Activated T-helper 1 cell treated with anti-CD3 and anti-CD28 coated beads, Interleukin-12 subunit alpha, Interleukin-12 subunit beta, Interleukin-2, Interleukin-4 antibody, amounts not matched to agents 30 ng/mL and 10 ng/mL and 1 ng/mL, durations not matched to agents 14 hours and 24 hours and 36 hours (primary cell): ENCODE data around the gene ZNF683. TPM values are rescaled to one million over a fixed set of nuclear protein-coding genes. Genes with fewer than 3 reads are reported as not detected.

ENCODE experiments used
- DNase-seq: peaks from one replicate; pipeline ENCODE4 v3.0.0; 2021; ENCODE audit warnings: low spot score
- H3K27ac Mint-ChIP-seq: one replicate; pipeline ENCODE4 v1.8.0; 2021; ENCODE audit warnings: mild to moderate bottlenecking, mixed read lengths
- H3K27me3 Mint-ChIP-seq: one replicate; pipeline ENCODE4 v1.8.0; 2022; ENCODE audit warnings: mild to moderate bottlenecking, moderate library complexity, mixed read lengths; ENCODE audit not compliant: insufficient read depth
- H3K36me3 Mint-ChIP-seq: one replicate; pipeline ENCODE4 v1.8.0; 2021; ENCODE audit warnings: low read depth, mixed read lengths
- H3K4me1 Mint-ChIP-seq: one replicate; pipeline ENCODE4 v1.8.0; 2021; ENCODE audit warnings: low read depth, mixed read lengths
- H3K4me3 Mint-ChIP-seq: one replicate; pipeline ENCODE4 v1.8.0; 2021; ENCODE audit warnings: mild to moderate bottlenecking, moderate library complexity, mixed read lengths
- H3K9me3 Mint-ChIP-seq: one replicate; pipeline ENCODE4 v1.8.0; 2021; ENCODE audit warnings: mixed read lengths
- intact Hi-C: fragments of 100-400 bp; cut with micrococcal nuclease; formaldehyde crosslinking; loops from one replicate; pipeline ENCODE4 v1.15.1; 2024
- total RNA-seq: library from RNA; stranded (reverse); gene quantifications from 2 replicates; pipeline ENCODE4 v1.2.3, GENCODE V29; 2022

The ZNF683 gene
- total RNA-seq, 1 donor from 2014 or later: not detected

DNA sequence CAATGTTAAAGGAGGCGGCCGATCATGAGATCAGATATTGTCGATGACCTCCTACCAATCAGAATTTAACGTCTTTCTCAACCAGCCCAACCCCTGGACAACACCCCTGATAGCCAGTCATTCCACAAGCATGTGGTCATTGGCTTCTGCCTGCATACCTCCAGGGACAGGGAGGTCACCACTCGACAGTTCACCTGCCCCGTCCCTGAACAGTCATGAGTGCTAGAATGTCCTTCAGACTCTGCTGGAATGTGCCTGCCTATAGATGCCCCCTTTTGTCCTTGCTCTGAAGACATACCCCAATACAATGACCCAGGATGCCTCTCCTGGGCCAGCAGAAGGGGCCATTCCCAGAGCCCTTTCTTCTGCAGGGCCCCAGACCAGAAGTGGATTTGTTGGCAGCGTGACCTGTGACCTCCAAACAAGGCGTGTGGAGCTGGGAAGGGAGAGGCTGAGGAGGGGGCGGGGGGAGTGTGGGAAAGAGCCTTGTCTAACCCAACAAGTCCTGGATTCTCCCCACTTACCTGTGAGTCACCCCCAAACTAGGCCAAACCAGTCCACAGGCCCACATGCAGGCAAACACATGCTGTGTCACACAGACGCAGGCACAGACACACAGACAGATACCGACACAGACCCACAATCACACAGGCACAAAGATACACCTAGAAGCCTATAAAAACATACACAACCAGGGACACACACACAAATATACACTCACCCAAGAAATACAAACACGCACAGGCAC, 20.8 kb downstream of the ZNF683 start:
- H3K4me3 Mint-ChIP-seq: no peak overlapping the region
- intact Hi-C loops: no loop called here

DNA sequence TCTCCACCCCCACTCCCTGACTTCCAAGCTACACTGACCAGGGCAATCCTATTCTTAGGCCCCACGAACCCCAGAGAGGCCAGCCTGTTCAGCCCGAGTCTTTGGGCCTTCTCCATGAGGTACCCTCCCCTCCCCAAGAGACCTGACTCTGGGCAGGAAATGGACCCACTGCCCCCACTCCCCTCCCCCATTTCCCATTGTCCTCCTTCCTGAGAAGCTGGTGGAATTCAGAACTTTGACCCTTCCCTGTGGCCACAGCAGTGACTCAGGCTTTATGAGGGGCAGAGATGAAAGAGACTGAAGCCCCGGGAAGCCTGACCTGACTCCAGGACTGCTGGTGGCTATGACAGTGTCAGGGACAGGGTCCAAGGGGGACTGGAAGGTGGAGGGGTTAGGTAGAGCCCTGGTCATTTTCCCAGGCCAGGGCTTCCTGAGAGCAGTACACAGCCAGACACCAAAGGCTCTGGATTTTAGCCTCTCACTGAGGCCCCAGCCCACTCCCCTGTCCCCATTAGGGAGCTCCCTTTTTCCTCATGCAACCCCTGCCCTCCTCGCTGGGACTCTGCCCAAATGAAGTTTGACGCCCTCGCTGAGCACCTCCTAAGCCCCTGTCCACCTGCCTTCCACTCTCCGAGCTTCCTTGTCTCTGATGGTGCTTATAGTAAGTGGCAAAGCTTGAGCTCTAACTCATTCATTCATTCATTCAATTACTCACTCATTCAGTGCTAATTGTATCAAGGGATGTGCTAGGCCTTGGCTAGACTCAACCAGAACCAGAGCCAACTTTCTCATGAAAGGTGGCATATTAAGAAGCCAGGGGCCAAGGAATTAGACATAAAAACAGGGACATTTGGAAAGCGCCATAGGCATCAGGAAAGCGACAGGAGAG, 21.6 kb downstream of the ZNF683 start:
- peaks cover 6% of the 10 kb centered on the region for H3K4me1 Mint-ChIP-seq
- H3K27ac Mint-ChIP-seq: no peak overlapping the region
- intact Hi-C loops: no loop called here
- no peak overlapping the region for H3K4me3 Mint-ChIP-seq
- peaks cover 2% of the 10 kb centered on the region for H3K36me3 Mint-ChIP-seq
- no peaks in the 10 kb centered on the region for H3K9me3 Mint-ChIP-seq
- no peak for DNase-seq
- H3K27me3 Mint-ChIP-seq: peaks cover 5% of the 10 kb centered on the region

More for the DNA sequence above, 20.8 kb downstream of the ZNF683 start:
- peaks cover 2% of the 10 kb centered on the region for H3K36me3 Mint-ChIP-seq
- no peak for DNase-seq
- H3K9me3 Mint-ChIP-seq: no peaks in the 10 kb centered on the region
- peaks cover 4% of the 10 kb centered on the region for H3K27me3 Mint-ChIP-seq
- peaks cover 7% of the 10 kb centered on the region for H3K4me1 Mint-ChIP-seq
- H3K27ac Mint-ChIP-seq: no peak overlapping the region

DNA sequence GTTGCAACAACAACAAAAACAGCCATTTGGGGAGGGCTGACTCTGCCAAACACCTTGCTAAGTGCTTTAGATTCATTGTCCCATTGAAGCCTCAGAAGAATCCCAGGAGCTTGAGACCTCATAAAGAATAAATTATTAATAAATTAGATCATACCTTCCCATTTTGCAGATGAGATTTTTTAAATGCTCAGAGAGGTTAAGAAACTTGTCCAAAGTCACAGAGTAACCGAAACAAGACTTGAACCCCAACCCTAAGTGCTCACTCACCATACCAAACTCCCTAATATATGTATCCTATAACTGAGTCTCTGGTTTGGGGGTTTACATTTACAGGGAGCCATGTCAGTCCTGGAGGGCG, 22.2 kb downstream of the ZNF683 start:
- intact Hi-C loops: no loop called here

DNA sequence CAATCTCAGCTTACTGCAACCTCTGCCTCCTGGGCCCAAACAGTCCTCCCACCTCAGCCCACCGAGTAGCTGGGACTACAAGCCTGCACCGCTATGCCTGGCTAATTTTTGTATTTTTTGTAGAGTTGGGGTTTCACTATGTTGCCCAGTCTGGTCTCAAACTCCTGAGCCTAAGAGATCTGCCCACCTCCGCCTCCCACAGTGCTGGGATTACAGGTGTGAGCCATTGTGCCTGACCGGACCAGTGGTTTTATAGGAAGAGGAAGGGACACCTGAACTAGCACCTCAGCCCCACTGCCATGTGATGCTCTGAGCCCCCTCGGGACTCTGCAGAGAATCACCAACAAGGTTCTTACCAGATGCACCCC, 22.7 kb downstream of the ZNF683 start:
- Mint-ChIP-seq H3K27me3 (peaks cover 5% of the 10 kb centered on the region), H3K36me3 (no peaks in the 10 kb centered on the region), H3K27ac (no peak overlapping the region), H3K4me1 (no peaks in the 10 kb centered on the region), H3K9me3 (no peaks in the 10 kb centered on the region), H3K4me3 (no peak overlapping the region)
- intact Hi-C loops: no loop called here
- no peak for DNase-seq

More for the DNA sequence above, 22.2 kb downstream of the ZNF683 start:
- no peak overlapping the region for H3K4me3 Mint-ChIP-seq
- no peaks in the 10 kb centered on the region for H3K36me3 Mint-ChIP-seq
- peaks cover 5% of the 10 kb centered on the region for H3K27me3 Mint-ChIP-seq
- no peaks in the 10 kb centered on the region for H3K4me1 Mint-ChIP-seq
- H3K9me3 Mint-ChIP-seq: no peaks in the 10 kb centered on the region
- no peak for DNase-seq
- H3K27ac Mint-ChIP-seq: no peak overlapping the region

DNA sequence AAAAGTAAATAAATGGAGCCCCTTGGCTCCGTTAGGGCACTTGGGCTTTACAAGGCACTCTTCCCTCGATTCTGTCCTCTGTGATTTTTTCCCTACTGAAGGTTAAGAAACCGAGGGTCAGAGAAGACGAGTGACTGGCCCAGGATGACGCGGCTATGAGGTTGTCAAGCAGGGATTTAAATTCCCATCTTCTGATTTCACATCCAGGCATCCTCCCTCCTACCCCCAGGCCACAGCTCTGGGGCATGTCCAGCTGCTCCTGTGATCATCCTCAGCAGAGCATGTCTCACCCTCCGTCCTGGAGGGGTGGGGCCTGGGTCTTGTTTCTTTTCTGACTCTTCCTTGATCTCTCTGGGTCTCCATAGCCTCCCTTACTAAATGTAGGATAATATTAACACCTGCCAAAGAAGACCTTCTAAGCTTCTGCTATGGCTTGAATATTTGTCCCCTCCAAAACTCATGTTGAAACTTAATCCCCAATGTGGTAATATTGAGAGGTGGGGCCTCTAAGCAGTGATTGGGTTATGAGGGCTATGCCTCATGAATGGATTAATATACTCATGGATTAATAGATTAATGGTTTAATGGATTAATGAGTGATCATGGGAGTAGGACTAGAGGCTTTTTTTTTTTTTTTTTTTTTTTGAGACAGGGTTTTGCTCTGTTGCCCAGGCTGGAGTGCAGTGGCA, 23.2 kb downstream of the ZNF683 start:
- Mint-ChIP-seq H3K36me3 (no peaks in the 10 kb centered on the region), H3K9me3 (no peaks in the 10 kb centered on the region), H3K4me1 (no peaks in the 10 kb centered on the region), H3K4me3 (no peak overlapping the region), H3K27me3 (peaks cover 5% of the 10 kb centered on the region), H3K27ac (no peak overlapping the region)
- no peak for DNase-seq
- intact Hi-C loops: no loop called here

DNA sequence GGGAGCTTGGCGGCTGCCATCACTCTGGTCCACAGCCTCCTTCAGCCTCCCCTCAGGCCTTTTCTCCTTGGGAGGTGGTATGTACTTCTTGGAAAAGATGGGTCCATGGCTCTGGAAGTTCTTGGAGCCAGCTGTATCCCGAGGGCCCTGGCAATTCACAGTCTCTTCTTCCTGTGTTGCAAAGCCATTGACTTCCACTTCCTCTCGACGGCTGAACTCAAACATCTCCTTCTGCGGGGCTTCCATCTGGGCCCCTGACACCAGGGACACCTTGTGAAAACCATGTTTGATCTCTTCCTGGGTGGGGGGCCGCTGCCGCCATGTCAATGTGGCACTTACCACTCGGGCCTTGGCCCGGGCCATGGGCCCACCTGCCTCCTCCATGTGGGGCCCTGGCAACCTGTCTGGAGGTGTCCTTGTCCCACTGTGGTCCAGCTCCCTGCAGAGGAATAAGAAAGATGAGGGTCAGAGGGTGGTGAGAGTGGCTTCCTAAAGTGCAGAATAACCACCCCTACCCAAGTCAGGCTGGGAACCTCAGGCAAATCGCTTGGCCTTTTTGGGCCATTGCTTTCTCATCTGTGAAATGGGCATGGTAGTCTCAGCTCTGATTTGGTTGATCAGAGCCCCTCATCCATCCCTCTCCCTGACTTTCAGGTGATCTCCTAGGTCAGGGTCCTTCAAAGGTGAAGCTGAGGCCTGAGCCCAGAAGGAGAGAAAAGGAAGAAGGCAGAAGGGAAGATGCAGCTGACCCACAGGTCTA, 26.1 kb downstream of the ZNF683 start:
- intact Hi-C loops: no loop called here
- Mint-ChIP-seq H3K27ac (no peak overlapping the region), H3K4me3 (no peak overlapping the region), H3K4me1 (no peaks in the 10 kb centered on the region), H3K36me3 (no peaks in the 10 kb centered on the region), H3K27me3 (peaks cover 7% of the 10 kb centered on the region), H3K9me3 (no peaks in the 10 kb centered on the region)
- DNase-seq: no peak

DNA sequence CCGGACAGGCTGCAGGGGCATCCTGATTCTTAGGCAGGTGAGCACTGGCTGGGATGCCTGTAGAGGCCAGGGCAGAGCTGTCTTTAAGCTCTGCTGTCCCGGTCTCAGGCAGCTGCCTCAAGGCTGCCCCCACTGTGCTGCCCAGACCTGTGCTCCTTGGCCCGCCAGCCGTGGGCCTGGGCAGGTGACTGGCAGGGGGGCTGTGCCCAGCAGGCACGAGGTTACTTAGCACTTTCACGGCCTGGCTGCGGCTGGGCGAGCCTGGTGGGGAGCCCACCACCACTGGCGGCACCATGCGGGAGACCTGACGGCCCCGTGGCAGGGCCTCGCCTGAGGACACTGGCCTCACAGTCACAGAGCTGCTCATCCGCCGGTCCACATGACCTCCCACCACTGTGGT, 26.8 kb downstream of the ZNF683 start:
- Mint-ChIP-seq H3K27me3 (peaks cover 10% of the 10 kb centered on the region), H3K27ac (no peak overlapping the region), H3K36me3 (no peaks in the 10 kb centered on the region), H3K4me1 (no peaks in the 10 kb centered on the region), H3K9me3 (no peaks in the 10 kb centered on the region), H3K4me3 (no peak overlapping the region)
- intact Hi-C loops: no loop called here
- no peak for DNase-seq

DNA sequence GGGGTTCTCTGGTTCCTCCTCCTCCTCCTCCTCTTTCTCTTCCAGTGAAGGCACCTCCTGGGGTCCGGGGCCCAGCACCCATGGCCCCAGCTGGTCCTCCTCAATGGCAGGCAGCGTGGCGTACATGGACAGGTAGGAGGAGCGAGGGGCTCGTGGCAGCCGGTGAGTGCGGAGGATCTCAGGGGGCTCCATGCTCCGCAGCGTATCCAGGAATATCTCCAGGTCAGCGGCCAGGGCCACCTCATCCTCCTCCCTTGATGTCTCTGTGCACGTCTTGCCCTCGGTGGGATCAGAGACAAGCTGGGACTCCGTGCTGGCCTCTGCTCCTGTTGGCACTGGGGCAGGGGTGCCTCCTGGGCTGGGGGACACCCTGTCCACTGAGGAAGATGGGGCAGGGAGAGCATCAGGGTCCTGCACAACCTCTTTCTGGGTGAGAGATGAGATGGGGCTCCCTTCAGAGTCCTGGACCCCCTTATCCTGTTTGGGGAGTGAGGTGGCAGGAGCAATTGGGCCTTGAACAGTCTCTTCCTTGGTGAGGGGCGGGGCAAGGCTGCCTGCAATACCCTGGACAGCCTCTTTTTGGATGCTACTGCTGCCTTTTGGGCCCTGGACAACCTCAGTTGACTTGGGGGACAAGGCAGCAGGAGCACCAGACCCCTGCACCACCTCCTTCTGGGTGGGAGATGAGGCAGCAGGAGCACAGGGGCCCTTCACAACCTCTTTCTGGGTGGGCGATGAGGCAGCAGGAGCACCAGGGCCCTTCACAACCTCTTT, 28.2 kb downstream of the ZNF683 start:
- Mint-ChIP-seq H3K27ac (no peak overlapping the region), H3K27me3 (peaks cover 10% of the 10 kb centered on the region), H3K36me3 (no peaks in the 10 kb centered on the region), H3K4me1 (no peaks in the 10 kb centered on the region), H3K4me3 (no peak overlapping the region), H3K9me3 (no peaks in the 10 kb centered on the region)
- DNase-seq: no peak
- intact Hi-C loops: no loop called here

DNA sequence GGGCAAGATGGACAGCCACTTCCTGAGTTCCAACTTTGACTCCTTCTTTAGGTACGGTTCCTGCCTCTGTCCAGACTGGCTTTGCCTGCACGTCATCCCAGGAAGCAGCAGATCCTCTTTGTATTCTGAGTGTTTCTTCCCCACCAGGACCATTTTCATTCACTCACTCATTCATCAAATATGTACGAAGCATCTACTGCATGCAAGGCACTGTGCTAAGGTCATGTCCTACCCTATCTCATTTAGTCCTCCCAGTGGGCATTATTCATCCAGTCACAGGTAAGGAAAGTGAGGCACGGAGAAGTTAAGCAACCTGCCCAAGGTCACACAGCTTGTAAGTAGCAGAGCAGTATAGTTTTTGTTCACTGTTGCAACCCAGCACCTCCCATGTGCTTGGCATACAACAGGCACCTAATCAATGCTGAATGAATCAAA, 32.5 kb downstream of the ZNF683 start:
- intact Hi-C loops: no loop called here

DNA sequence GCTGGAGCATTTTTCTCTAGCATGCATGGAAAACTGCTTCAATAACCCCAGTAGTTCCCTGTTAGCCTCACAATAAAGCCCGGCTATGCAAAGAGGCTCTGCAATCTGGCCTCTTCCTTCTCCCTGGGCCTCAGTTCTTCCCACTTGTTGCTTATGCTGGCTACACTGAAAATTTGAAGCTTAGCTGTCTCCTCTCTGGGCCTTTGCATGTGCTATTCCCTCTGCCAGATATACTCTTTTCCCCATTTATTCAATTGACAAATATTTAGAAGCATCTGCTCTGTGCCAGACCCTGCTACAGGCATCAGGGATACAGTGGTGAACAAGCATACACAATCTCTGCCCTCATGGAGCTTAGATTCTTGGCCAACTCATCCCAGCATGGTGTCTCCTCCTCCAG, 33.9 kb downstream of the ZNF683 start:
- Mint-ChIP-seq H3K36me3 (no peaks in the 10 kb centered on the region), H3K9me3 (no peaks in the 10 kb centered on the region), H3K4me1 (peaks cover 9% of the 10 kb centered on the region), H3K4me3 (no peak overlapping the region), H3K27ac (no peak overlapping the region), H3K27me3 (peaks cover 31% of the 10 kb centered on the region)
- no peak for DNase-seq
- intact Hi-C loops: no loop called here

More for the DNA sequence above, 32.5 kb downstream of the ZNF683 start:
- Mint-ChIP-seq H3K4me3 (no peak overlapping the region), H3K36me3 (no peaks in the 10 kb centered on the region), H3K27ac (no peak overlapping the region), H3K4me1 (peaks cover 9% of the 10 kb centered on the region), H3K9me3 (no peaks in the 10 kb centered on the region), H3K27me3 (peaks cover 21% of the 10 kb centered on the region)
- DNase-seq: no peak

DNA sequence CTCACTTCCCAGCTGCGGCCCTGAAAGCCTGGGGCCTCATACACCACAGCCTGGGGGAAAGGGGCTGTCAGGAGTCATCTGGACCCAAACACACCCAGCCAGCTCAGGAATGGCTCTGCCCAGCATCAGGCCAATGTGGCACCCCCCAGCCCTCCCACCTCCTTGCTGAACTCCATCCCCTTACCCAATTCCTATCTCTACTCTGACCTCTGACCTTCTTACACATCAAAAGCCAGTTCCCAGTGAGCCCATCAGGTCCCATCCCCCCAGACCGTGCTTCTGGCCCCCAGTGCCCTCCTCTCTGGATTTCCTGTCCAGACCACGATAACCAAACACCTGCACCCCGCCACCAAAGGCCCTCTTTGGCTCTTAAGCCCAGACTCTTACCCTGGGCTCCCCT, 34.9 kb downstream of the ZNF683 start:
- no peaks in the 10 kb centered on the region for H3K9me3 Mint-ChIP-seq

DNA sequence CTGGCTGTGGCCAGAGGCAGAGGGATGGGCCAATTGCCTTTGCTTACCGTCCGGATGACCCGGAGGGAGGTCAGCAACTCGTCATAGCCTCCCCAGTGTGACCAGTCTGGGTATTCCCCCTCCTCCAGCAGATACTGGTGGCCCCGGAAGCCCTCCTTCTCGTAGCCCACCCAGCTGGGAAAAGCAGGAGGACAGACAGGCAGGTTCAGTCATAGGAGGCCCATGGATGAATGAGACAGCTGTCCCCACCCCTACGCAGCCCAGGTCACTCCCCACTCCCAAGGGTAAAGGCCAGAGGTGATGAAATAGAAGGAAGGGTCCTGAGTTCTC, 35.4 kb downstream of the ZNF683 start:
- no peaks in the 10 kb centered on the region for H3K9me3 Mint-ChIP-seq
- H3K27ac Mint-ChIP-seq: no peak overlapping the region
- peaks cover 9% of the 10 kb centered on the region for H3K4me1 Mint-ChIP-seq
- H3K36me3 Mint-ChIP-seq: no peaks in the 10 kb centered on the region
- intact Hi-C loops: loop anchor here (2.0 kb wide), 1 partner anchor 18 kb away; the partner anchor contains the start of gene CRYBG2
- peaks cover 28% of the 10 kb centered on the region for H3K27me3 Mint-ChIP-seq
- peak overlapping the region; percentile 33 for H3K4me3 Mint-ChIP-seq
- DNase-seq: no peak

More for the DNA sequence above, 34.9 kb downstream of the ZNF683 start:
- Mint-ChIP-seq H3K27me3 (peaks cover 30% of the 10 kb centered on the region), H3K4me3 (no peak overlapping the region), H3K36me3 (no peaks in the 10 kb centered on the region), H3K4me1 (peaks cover 9% of the 10 kb centered on the region), H3K27ac (no peak overlapping the region)
- intact Hi-C loops: loop anchor here (2.0 kb wide), 1 partner anchor 17 kb away; the partner anchor contains the start of gene CRYBG2
- DNase-seq: no peak
